ENCODE results near the gene ATP8A2.

DNA sequence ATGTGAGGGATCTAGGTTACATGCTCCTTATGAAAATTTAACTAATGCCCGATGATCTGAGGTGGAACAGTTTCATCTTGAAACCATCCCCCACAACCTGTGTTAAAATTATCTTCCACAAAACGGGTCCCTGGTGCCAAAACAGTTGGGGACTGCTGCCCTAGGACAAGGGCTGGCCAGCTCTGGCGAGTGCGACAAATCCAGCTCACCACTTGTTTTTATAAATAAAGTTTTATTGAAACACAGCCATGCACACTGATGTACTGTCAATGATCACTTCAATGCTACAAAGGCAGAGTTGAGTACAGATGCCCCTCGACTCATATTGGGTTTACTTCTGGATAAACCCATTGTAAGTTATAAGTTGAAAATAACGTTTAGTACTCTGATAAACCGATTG is 235.3 kb downstream of the ATP8A2 start:
- no peak for TF ChIP-seq POLR2AphosphoS5 (IDR thresholded peaks at IDR 0.05; ENCODE audit: low read depth, low read length)
- TF ChIP-seq TAF1 (IDR thresholded peaks at IDR 0.05; ENCODE audit: borderline replicate concordance, insufficient read depth, low read length) = no peak
- no peak for TF ChIP-seq SIN3A (IDR thresholded peaks at IDR 0.05; ENCODE audit: borderline replicate concordance, insufficient read depth, low read length)
- TF ChIP-seq, protein P1, sequence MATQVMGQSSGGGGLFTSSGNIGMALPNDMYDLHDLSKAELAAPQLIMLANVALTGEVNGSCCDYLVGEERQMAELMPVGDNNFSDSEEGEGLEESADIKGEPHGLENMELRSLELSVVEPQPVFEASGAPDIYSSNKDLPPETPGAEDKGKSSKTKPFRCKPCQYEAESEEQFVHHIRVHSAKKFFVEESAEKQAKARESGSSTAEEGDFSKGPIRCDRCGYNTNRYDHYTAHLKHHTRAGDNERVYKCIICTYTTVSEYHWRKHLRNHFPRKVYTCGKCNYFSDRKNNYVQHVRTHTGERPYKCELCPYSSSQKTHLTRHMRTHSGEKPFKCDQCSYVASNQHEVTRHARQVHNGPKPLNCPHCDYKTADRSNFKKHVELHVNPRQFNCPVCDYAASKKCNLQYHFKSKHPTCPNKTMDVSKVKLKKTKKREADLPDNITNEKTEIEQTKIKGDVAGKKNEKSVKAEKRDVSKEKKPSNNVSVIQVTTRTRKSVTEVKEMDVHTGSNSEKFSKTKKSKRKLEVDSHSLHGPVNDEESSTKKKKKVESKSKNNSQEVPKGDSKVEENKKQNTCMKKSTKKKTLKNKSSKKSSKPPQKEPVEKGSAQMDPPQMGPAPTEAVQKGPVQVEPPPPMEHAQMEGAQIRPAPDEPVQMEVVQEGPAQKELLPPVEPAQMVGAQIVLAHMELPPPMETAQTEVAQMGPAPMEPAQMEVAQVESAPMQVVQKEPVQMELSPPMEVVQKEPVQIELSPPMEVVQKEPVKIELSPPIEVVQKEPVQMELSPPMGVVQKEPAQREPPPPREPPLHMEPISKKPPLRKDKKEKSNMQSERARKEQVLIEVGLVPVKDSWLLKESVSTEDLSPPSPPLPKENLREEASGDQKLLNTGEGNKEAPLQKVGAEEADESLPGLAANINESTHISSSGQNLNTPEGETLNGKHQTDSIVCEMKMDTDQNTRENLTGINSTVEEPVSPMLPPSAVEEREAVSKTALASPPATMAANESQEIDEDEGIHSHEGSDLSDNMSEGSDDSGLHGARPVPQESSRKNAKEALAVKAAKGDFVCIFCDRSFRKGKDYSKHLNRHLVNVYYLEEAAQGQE (IDR thresholded peaks at IDR 0.05; ENCODE audit: insufficient read depth in 1 of 2, low read depth in 2 of 2, low read length in 2 of 2) = no peak

All from PFSK-1 (cell line).